ENCODE results near the gene LRRC74A. TPM values are rescaled to one million over a fixed set of nuclear protein-coding genes. Genes with fewer than 3 reads are reported as not detected.

Gene LRRC74A
- total and polyA plus RNA-seq, 2 donors from 2014 or later = not detected

GRCh38 chr14:76778546-76779215 lies 47.5 kb upstream of the LRRC74A start:
- Histone ChIP-seq H3K36me3 (ENCODE audit: control insufficient read depth in 2 of 3, insufficient read depth in 3 of 3, low read length in 3 of 3) (peaks cover 0 to 3% (median 3%) of the 10 kb centered on the region in 3 donors), H3K4me3 (ENCODE audit: low read length in 3 of 3) (no peak overlapping the region), H3K27me3 (ENCODE audit: control insufficient read depth, insufficient read depth, low read length) (no peaks in the 10 kb centered on the region), H3K27ac (ENCODE audit: low read depth in 2 of 2, low read length in 2 of 2) (no peak overlapping the region), H3K4me1 (ENCODE audit: control insufficient read depth in 2 of 3, insufficient read depth in 2 of 3, low read depth in 1 of 3, low read length in 3 of 3) (peaks cover 0 to 11% (median 0%) of the 10 kb centered on the region in 3 donors), H3K9me3 (ENCODE audit: control insufficient read depth in 2 of 3, insufficient read depth in 1 of 3, low read length in 3 of 3) (no peaks in the 10 kb centered on the region), H3K9ac (ENCODE audit: low read length in 3 of 3) (no peak overlapping the region)
- no peak for FAIRE-seq
- TF ChIP-seq CTCF (IDR thresholded peaks at IDR 0.05; ENCODE audit: borderline replicate concordance, extremely low read depth, insufficient read depth) = no peak
- intact Hi-C loops (cut with DNase I) = no loop called here
- DNase-seq = no peak

- Histone ChIP-seq H3K4me3 (ENCODE audit: low read length in 3 of 3) (no peak overlapping the region), H3K9me3 (ENCODE audit: control insufficient read depth in 2 of 3, insufficient read depth in 1 of 3, low read length in 3 of 3) (no peaks in the 10 kb centered on the region), H3K36me3 (ENCODE audit: control insufficient read depth in 2 of 3, insufficient read depth in 3 of 3, low read length in 3 of 3) (peaks cover 0 to 3% (median 3%) of the 10 kb centered on the region in 3 donors), H3K27ac (ENCODE audit: low read depth in 2 of 2, low read length in 2 of 2) (no peak overlapping the region), H3K27me3 (ENCODE audit: control insufficient read depth, insufficient read depth, low read length) (no peaks in the 10 kb centered on the region), H3K4me1 (ENCODE audit: control insufficient read depth in 2 of 3, insufficient read depth in 2 of 3, low read depth in 1 of 3, low read length in 3 of 3) (peaks cover 0 to 9% (median 0%) of the 10 kb centered on the region in 3 donors), H3K9ac (ENCODE audit: low read length in 3 of 3) (no peak overlapping the region)
- DNase-seq (peak in 1 of 5 donors; percentile 32), FAIRE-seq (no peak)
- TF ChIP-seq CTCF (IDR thresholded peaks at IDR 0.05; ENCODE audit: borderline replicate concordance, extremely low read depth, insufficient read depth) = no peak
- intact Hi-C loops (cut with DNase I) = no loop called here
Measured at GRCh38 chr14:76779221-76780057, 46.8 kb upstream of the LRRC74A start.

GRCh38 chr14:76780058-76780345 lies 46.2 kb upstream of the LRRC74A start:
- Histone ChIP-seq H3K27ac (ENCODE audit: low read depth in 2 of 2, low read length in 2 of 2) (no peak overlapping the region), H3K36me3 (ENCODE audit: control insufficient read depth in 2 of 3, insufficient read depth in 3 of 3, low read length in 3 of 3) (peaks cover 0 to 3% (median 3%) of the 10 kb centered on the region in 3 donors), H3K9ac (ENCODE audit: low read length in 3 of 3) (no peak overlapping the region), H3K4me3 (ENCODE audit: low read length in 3 of 3) (no peak overlapping the region), H3K4me1 (ENCODE audit: control insufficient read depth in 2 of 3, insufficient read depth in 2 of 3, low read depth in 1 of 3, low read length in 3 of 3) (peaks cover 0 to 9% (median 0%) of the 10 kb centered on the region in 3 donors), H3K9me3 (ENCODE audit: control insufficient read depth in 2 of 3, insufficient read depth in 1 of 3, low read length in 3 of 3) (no peaks in the 10 kb centered on the region), H3K27me3 (ENCODE audit: control insufficient read depth, insufficient read depth, low read length) (no peaks in the 10 kb centered on the region)
- no peak for FAIRE-seq
- intact Hi-C loops (cut with DNase I) = no loop called here
- TF ChIP-seq CTCF (IDR thresholded peaks at IDR 0.05; ENCODE audit: borderline replicate concordance, extremely low read depth, insufficient read depth) = no peak
- no peak for DNase-seq

Data from kidney (tissue), 14 donors.